NCI-H774 (cell line): ENCODE measurements around the gene HBA2.
"Not testable (repeated sequence)": the region's sequence is repeated elsewhere in the genome, so short reads cannot be mapped to it uniquely, and the experiment has no call there.

Source experiments
- DNase-seq: peaks from one replicate; lab custom pipeline; 2025; lab: John Stamatoyannopoulos, UW

HBA2 gene

DNA sequence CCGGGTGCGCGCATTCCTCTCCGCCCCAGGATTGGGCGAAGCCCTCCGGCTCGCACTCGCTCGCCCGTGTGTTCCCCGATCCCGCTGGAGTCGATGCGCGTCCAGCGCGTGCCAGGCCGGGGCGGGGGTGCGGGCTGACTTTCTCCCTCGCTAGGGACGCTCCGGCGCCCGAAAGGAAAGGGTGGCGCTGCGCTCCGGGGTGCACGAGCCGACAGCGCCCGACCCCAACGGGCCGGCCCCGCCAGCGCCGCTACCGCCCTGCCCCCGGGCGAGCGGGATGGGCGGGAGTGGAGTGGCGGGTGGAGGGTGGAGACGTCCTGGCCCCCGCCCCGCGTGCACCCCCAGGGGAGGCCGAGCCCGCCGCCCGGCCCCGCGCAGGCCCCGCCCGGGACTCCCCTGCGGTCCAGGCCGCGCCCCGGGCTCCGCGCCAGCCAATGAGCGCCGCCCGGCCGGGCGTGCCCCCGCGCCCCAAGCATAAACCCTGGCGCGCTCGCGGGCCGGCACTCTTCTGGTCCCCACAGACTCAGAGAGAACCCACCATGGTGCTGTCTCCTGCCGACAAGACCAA, at the start of gene HBA2:
TSS of gene HBA2 (plus strand) at position 503 of the 568 bp plus-strand sequence. CDS start at position 540, 37 bp downstream.
- DNase-seq: not testable (repeated sequence)

GRCh38 chr16:123558-124350, 48.9 kb upstream of the HBA2 start:
- not testable (repeated sequence) for DNase-seq

- no peak for DNase-seq
These were observed 47.7 kb upstream of the HBA2 start for GRCh38 chr16:125011-125410.

GRCh38 chr16:129075-129474, 43.6 kb upstream of the HBA2 start:
- no peak for DNase-seq

DNA sequence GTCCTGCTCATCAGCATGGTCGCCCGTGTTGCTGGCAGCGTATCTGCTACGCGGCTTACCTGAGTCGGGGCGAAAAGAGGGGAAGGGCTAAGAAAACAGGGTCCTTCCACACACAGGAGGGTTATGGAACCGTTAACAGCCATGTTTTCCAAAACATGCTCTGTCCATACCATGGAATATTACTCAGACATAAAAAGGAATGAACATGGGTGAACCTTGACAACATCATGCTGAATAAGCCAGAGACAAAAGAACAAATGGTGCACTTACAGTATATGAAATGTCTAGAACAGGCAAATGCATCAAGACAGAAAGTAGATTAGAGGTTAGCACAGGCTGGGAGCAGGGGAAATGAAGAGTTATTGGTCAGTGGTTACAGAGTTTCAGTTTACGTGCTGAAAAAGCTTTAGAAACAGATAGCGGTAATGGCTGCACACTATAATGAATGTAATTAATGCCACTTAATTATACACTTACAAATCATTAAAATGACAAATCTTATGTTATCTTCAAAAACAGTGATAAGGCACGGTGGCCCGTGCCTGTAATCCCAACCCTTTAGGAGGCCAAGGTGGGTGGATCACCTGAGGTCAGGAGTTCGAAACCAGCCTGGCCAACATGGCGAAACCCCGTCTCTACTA, 42.0 kb upstream of the HBA2 start:
- no peak for DNase-seq

DNA sequence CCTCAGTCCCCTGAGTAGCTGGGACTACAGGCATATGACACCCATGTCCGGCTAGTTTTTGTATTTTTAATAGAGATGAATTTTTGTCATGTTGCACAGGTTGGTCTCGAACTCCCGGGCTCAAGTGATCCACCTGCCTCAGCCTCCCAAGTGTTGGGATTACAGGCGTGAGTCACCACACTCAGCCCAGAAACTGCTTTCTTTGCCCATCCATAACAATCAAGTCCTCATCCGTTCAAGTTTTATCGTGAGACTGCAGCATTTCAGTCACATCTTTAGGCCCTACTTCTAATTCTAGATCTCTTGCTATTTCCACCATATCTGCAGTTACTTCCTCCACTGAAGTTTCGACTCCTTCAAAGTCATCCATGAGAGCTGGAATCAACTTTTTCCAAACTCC, 40.6 kb upstream of the HBA2 start:
- DNase-seq: no peak

GRCh38 chr16:133716-134115, 39.0 kb upstream of the HBA2 start:
- no peak for DNase-seq

DNA sequence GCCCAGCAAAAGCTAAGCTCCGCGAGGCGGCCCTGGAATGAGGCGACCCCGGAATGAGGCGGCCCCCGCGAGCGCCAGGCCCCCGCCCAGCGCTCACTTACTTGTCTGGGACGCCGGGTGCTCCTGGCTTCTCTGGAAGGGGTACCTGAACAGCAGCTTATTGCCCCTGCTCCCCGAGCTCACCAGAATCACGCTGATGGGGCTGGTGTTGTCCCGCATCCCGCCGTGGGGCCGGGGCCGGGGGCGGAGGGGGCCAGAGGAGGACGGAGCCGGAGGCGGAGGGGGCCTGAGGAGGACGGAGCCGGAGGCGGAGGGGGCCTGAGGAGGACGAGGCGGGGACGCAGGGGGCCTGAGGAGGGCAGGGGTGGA, 34.6 kb upstream of the HBA2 start:
- no peak for DNase-seq

- no peak for DNase-seq
These were observed 32.4 kb upstream of the HBA2 start for GRCh38 chr16:140175-140857.

GRCh38 chr16:142405-142967, 30.2 kb upstream of the HBA2 start:
- DNase-seq: no peak

DNA sequence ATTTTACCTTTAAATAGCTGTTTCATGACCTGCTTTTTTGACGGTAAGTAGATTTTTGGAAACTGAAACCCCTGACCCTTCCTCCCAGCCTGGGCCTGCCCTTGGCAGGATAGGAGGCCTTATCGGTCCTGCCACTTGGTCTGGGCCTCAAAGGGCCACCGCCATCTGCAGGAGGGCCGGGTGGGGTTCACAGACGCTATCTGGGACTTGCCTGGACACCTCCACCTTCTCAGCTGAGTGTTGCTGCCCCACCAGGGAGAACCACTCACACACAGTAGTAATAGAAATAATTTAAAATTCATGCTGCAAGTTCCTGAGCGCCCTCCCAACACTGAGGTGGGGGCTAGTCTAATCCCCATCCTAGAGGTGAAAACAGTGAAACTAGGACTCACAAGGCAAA, 29.6 kb upstream of the HBA2 start:
- no peak for DNase-seq

- DNase-seq: no peak
These were observed 29.2 kb upstream of the HBA2 start for GRCh38 chr16:143456-143855.

GRCh38 chr16:144797-145252, 27.9 kb upstream of the HBA2 start:
- no peak for DNase-seq

DNA sequence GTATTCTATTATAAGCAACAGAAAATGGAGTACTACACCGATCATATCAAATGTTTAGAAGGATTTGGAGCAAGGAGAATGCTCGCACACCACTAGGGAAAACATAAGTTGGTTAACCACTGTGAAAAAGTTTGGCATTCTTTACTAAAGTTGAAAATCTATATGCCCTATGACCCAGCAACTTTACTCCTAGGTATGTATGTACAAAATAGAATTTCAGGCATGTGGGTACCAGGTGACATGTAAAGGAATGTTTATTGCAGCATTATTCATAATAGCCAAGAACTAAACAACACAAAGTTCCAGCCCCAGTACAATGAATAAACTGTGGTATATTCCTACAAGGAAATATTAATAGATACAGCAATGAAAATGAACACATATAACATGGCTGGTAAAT, 26.0 kb upstream of the HBA2 start:
- DNase-seq: no peak

DNA sequence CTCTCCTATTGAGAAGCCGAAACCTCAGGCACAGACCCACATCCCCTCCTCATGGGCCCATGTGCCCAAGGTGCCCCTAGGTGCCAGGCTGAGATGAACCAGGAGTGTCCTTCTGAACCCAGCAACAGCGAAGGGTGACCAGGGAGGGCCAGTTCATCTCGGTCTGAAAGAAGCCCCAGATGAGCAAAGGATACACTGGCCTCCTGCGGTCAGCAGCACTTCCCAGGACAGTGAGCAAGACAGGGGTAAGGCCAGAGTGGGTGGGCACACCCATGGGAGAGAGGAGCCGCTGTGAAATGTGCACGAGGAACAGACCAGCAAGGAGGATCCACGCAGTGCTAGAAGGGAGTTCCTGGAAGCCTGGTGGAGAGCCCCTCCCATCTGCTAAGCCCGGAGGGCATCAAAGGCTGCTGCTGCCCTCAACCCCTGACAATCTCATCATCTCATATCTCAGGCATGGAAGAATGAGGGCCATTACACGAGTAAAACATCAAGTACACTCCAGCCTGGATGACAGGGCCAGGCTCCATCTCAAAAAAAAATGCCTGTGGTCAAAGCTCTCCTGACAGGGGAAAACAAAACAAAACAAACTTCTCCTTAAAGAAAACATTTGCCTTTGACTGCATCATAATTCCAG, 23.5 kb upstream of the HBA2 start:
- DNase-seq: no peak

DNA sequence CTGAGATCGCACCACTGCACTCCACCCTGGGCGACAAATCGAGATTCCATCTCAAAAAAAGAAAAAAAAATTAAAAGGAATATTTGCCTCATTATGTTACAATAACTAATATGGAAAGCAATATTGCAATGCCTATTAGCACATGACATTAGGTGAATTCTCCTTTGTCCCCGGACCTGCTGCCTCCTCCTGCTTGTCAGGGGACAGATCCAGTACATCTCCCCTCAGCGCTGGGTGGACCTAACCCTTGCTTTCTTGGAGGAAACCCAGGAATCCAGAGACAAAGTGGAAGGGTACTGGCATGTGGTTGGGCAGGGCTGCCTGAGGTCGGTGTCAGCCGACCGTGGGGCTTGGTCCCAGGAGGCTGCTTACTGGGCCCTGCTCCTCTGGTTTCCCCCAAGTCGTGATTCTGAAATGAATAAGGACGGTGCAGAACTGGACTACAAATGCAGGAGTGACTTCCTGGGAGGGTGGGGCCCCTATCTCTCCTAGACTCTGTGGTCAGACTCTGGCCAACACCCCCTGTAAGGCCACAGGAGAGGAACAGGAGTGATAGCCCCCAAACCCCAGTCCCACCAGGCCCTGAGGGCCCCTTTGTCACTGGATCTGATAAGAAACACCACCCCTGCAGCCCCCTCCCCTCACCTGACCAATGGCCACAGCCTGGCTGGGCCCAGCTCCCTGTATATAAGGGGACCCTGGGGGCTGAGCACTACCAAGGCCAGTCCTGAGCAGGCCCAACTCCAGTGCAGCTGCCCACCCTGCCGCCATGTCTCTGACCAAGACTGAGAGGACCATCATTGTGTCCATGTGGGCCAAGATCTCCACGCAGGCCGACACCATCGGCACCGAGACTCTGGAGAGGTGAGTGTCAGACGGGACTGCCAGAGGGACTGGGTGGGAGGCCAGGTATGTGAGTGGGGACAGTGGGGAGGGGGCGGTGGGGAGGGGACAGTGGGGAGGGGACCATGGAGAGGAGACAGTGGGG, 20.2 kb upstream of the HBA2 start, which contains the start of gene HBZ:
TSS of gene HBZ (plus strand) at position 504 of the 988 bp plus-strand sequence. CDS start at position 770, 266 bp downstream.
- no peak for DNase-seq

GRCh38 chr16:153129-153521, 19.6 kb upstream of the HBA2 start:
- DNase-seq: not testable (repeated sequence)

DNA sequence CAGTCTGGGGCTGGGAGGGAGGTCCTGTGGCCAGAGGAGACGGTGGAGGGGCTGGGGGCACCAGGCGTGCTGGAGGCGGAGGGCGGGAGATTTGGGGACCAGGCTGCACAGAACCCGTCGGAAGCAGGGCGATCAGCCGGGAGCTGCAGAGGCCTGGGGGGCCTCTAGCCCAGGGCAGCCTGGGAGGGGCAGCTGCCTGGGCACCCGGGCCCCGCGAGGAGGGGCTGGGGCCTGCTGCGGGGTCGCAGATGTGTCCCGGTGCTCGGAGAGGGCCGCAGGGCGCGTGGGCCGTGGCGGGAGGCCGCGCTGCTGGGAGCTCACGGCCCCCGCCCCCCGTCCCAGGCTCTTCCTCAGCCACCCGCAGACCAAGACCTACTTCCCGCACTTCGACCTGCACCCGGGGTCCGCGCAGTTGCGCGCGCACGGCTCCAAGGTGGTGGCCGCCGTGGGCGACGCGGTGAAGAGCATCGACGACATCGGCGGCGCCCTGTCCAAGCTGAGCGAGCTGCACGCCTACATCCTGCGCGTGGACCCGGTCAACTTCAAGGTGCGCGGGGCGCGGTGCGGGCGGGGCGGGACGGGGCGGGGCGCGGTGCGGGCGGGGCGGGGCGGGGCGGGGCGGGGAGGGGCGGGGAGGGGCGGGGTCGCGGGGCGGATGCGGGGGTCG, 19.0 kb upstream of the HBA2 start:
- not testable (repeated sequence) for DNase-seq

DNA sequence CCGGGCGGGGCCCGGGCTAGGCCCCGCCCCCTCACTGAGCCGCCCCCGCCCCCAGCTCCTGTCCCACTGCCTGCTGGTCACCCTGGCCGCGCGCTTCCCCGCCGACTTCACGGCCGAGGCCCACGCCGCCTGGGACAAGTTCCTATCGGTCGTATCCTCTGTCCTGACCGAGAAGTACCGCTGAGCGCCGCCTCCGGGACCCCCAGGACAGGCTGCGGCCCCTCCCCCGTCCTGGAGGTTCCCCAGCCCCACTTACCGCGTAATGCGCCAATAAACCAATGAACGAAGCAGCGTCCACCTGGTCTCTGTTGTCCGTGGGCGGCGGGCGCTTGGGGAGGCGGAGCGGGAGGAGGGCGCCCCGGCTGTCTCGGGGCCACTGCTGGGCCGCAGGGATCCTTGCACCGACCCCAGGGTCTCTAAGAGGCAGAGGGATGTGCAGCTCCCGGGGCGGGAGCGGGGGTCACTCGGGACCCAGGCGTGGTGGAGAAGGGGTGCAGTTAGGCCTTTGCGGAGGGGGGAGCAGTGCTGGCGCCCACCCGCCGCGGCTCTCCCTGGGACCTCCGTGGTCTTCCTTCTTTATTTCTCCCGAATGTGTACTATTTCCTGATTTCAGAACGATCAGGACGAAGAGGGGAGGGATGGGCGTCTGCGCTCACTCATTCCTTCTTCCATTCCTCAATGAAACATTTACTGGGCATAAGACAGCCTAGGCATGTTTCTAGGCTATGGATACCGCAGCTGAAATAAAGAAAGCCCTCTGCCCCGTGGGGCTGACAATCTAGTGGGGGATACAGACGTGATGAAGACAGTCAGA, 18.3 kb upstream of the HBA2 start:
- no peak for DNase-seq
